SH-SY5Y (cell line): ENCODE data around the gene PRDM16.

Source experiments
- GATA2 ChIP-seq: IDR thresholded peaks from 2 replicates; pipeline ENCODE4 v1.6.1; 2011; ENCODE audit warnings: mild to moderate bottlenecking, low read depth, low read length
- GATA3 ChIP-seq: IDR thresholded peaks from 2 replicates; pipeline ENCODE4 v1.6.1; 2011; ENCODE audit warnings: low read depth, mild to moderate bottlenecking, low read length, moderate library complexity

PRDM16 gene

GRCh38 chr1:3065396-3065795, 3.6 kb upstream of the PRDM16 start:
- TF ChIP-seq GATA2 = no peak
- TF ChIP-seq GATA3 = no peak

GRCh38 chr1:3065797-3066196, 3.2 kb upstream of the PRDM16 start:
- TF ChIP-seq GATA3 (no peak), GATA2 (no peak)

- TF ChIP-seq GATA2 (no peak), GATA3 (no peak)
Measured at GRCh38 chr1:3066250-3066711, 2.7 kb upstream of the PRDM16 start.

GRCh38 chr1:3066826-3067225, 2.2 kb upstream of the PRDM16 start:
- TF ChIP-seq GATA3 = no peak
- no peak for TF ChIP-seq GATA2

- TF ChIP-seq GATA3 = no peak
- no peak for TF ChIP-seq GATA2
Measured at GRCh38 chr1:3067301-3067670, 1.7 kb upstream of the PRDM16 start.

GRCh38 chr1:3067671-3068563, 1.1 kb upstream of the PRDM16 start:
- TF ChIP-seq GATA3 = no peak
- no peak for TF ChIP-seq GATA2

GRCh38 chr1:3069491-3070308, 697 bp downstream of the PRDM16 start:
- TF ChIP-seq GATA3 = no peak

GRCh38 chr1:3070309-3070643, 1.3 kb downstream of the PRDM16 start:
- no peak for TF ChIP-seq GATA2
- no peak for TF ChIP-seq GATA3

GRCh38 chr1:3070644-3071564, 1.9 kb downstream of the PRDM16 start:
- TF ChIP-seq GATA2 (no peak), GATA3 (no peak)

- TF ChIP-seq GATA2 (no peak), GATA3 (no peak)
Measured at GRCh38 chr1:3071565-3072390, 2.8 kb downstream of the PRDM16 start.

- TF ChIP-seq GATA2 (no peak), GATA3 (no peak)
Measured at GRCh38 chr1:3072391-3073185, 3.6 kb downstream of the PRDM16 start.

GRCh38 chr1:3073186-3073488, 4.1 kb downstream of the PRDM16 start:
- TF ChIP-seq GATA2 (no peak), GATA3 (no peak)

GRCh38 chr1:3073489-3074296, 4.7 kb downstream of the PRDM16 start:
- TF ChIP-seq GATA3 (no peak), GATA2 (no peak)
